GM12878 (cell line): ENCODE results near the gene CNTN6. TPM values are rescaled to one million over a fixed set of nuclear protein-coding genes. Genes with fewer than 3 reads are reported as not detected.

Experiments used
- ATAC-seq: fragments of 200-7000 bp; cut with Tn5 transposase; 3 replicates; pipeline ENCODE4 v1.9.1; 2020; ENCODE audit warnings: mild to moderate bottlenecking, moderate library complexity
- BruUV-seq: library from RNA; stranded (reverse); fragments of 400-500 nt; replicated peaks from 2 replicates; lab custom pipeline; 2021; lab: Mats Ljungman, UMichigan
- CTCF ChIA-PET: fragments of 300-600 bp; sonication (Branson Sonifier 250); formaldehyde crosslinking; extraction: SDS; loops from one replicate; lab custom pipeline; 2021; ENCODE audit warnings: inconsistent platforms; lab: Yijun Ruan, JAX
- POLR2A ChIA-PET: fragments of 350-600 bp; formaldehyde crosslinking; extraction: SDS; loops from one replicate; lab custom pipeline; 2021; ENCODE audit warnings: inconsistent platforms; lab: Charles Lee
- RAD21 ChIA-PET: fragments of 300-600 bp; sonication (Branson Sonifier 250); formaldehyde crosslinking; loops from one replicate; lab custom pipeline; 2023; ENCODE audit warnings: antibody characterized with exemption; ENCODE audit not compliant: unreplicated experiment; lab: Charles Lee
- SMC1A ChIA-PET: fragments of 300-600 bp; sonication (Branson Sonifier 250); formaldehyde crosslinking; loops from one replicate; lab custom pipeline; 2023; ENCODE audit not compliant: unreplicated experiment, uncharacterized antibody; lab: Charles Lee
- DNase-seq: peaks from one replicate; pipeline ENCODE4 v3.0.0-alpha.2; 2011; ENCODE audit warnings: low read depth, low spot score
- FAIRE-seq: peaks from 3 replicates; lab custom pipeline; 2011; peaks lifted over from hg19 to GRCh38; lab: Jason Lieb, UNC
- H2AFZ ChIP-seq: 2 replicates; pipeline ENCODE4 v1.6.0; 2011; ENCODE audit warnings: low read depth, low read length, control low read depth; ENCODE audit not compliant: control insufficient read depth
- H3K27ac ChIP-seq: 2 replicates; pipeline ENCODE4 v1.5.1; 2011; ENCODE audit warnings: control low read depth; ENCODE audit not compliant: control insufficient read depth, insufficient read depth
- H3K27me3 ChIP-seq, 2 experiments: replicated peaks in 1 of 2; 2 replicates each; pipeline versions ENCODE4 v1.6.0 to v1.6.1; 2011; ENCODE audit warnings: low read length in 1 of 2; ENCODE audit not compliant: control insufficient read depth in 2 of 2, insufficient read depth in 2 of 2
- H3K36me3 ChIP-seq, 2 experiments: 2 replicates each; pipeline ENCODE4 v1.5.1; 2011; ENCODE audit warnings: low read length in 1 of 2; ENCODE audit not compliant: control insufficient read depth in 2 of 2, insufficient read depth in 2 of 2
- H3K4me1 ChIP-seq: 2 replicates; pipeline ENCODE4 v1.6.1; 2011; ENCODE audit warnings: mild to moderate bottlenecking, low read length, moderate library complexity, mixed read lengths; ENCODE audit not compliant: control insufficient read depth, insufficient read depth
- H3K4me2 ChIP-seq: 2 replicates; pipeline ENCODE4 v1.6.0; 2011; ENCODE audit warnings: control low read depth; ENCODE audit not compliant: control insufficient read depth, insufficient read depth
- H3K4me3 ChIP-seq: fragments of 200-600 bp; sonication (generic); 2 replicates; pipeline ENCODE4 v1.5.1; 2016
- H3K79me2 ChIP-seq: 2 replicates; pipeline ENCODE4 v1.6.0; 2011; ENCODE audit warnings: low read length; ENCODE audit not compliant: control insufficient read depth, insufficient read depth
- H3K9ac ChIP-seq: 2 replicates; pipeline ENCODE4 v1.8.0; 2011; ENCODE audit warnings: low read length, control low read depth, mixed read lengths; ENCODE audit not compliant: control insufficient read depth, insufficient read depth
- H3K9me3 ChIP-seq: replicated peaks from 3 replicates; pipeline ENCODE4 v1.5.1; 2011; ENCODE audit warnings: mild to moderate bottlenecking, low read length; ENCODE audit not compliant: control insufficient read depth, insufficient read depth
- H4K20me1 ChIP-seq: 2 replicates; pipeline ENCODE4 v1.6.0; 2011; ENCODE audit not compliant: control insufficient read depth, insufficient read depth
- BACH1 ChIP-seq: fragments of 450-650 bp; IDR thresholded peaks from 2 replicates; pipeline ENCODE4 v1.6.1; 2017; ENCODE audit warnings: mild to moderate bottlenecking, borderline replicate concordance
- CREM ChIP-seq: IDR thresholded peaks from 2 replicates; pipeline ENCODE4 v1.6.1; 2014; ENCODE audit warnings: antibody characterized with exemption, low read depth
- HDGF ChIP-seq: fragments of 450-650 bp; IDR thresholded peaks from 2 replicates; pipeline ENCODE4 v1.6.1; 2016; ENCODE audit warnings: antibody characterized with exemption
- MEF2A ChIP-seq: IDR thresholded peaks from 2 replicates; pipeline ENCODE4 v1.6.1; 2011; ENCODE audit warnings: low read depth, mild to moderate bottlenecking, low read length, moderate library complexity; ENCODE audit not compliant: insufficient read depth
- NR2F1 ChIP-seq: fragments of 450-650 bp; conservative IDR thresholded peaks from 2 replicates; pipeline ENCODE4 v1.6.1; 2017; ENCODE audit warnings: mild to moderate bottlenecking
- PML ChIP-seq: IDR thresholded peaks from 2 replicates; pipeline ENCODE4 v1.6.1; 2012; ENCODE audit warnings: low read length, inconsistent platforms
- POU2F2 ChIP-seq: IDR thresholded peaks from 3 replicates; pipeline ENCODE4 v1.6.1; 2011; ENCODE audit warnings: low read depth, mild to moderate bottlenecking, low read length, borderline replicate concordance
- SIX5 ChIP-seq: IDR thresholded peaks from 2 replicates; pipeline ENCODE4 v1.6.1; 2011; ENCODE audit warnings: mild to moderate bottlenecking, low read depth, low read length, moderate library complexity; ENCODE audit not compliant: severe bottlenecking
- SMC3 ChIP-seq: IDR thresholded peaks from 2 replicates; pipeline ENCODE4 v1.6.1; 2011; ENCODE audit warnings: low read length, improper control_type of control experiment, borderline replicate concordance
- SUZ12 ChIP-seq: fragments of 200-600 bp; sonication (generic); IDR thresholded peaks from one replicate; pipeline ENCODE4 v1.6.1; 2018; ENCODE audit warnings: antibody characterized with exemption, mild to moderate bottlenecking; ENCODE audit not compliant: unreplicated experiment
- TAF1 ChIP-seq: IDR thresholded peaks from 2 replicates; pipeline ENCODE4 v1.6.1; 2011; ENCODE audit warnings: mild to moderate bottlenecking, low read depth, low read length, borderline replicate concordance
- TCF12 ChIP-seq: IDR thresholded peaks from 2 replicates; pipeline ENCODE4 v1.6.1; 2011; ENCODE audit warnings: low read depth, mild to moderate bottlenecking, low read length
- TCF7 ChIP-seq: IDR thresholded peaks from 2 replicates; pipeline ENCODE4 v1.6.1; 2014; ENCODE audit warnings: antibody characterized with exemption, borderline replicate concordance
- WRNIP1 ChIP-seq: IDR thresholded peaks from 2 replicates; pipeline ENCODE4 v1.6.1; 2011; ENCODE audit warnings: low read depth, low read length, improper control_type of control experiment, borderline replicate concordance
- ZNF384 ChIP-seq: IDR thresholded peaks from 2 replicates; pipeline ENCODE4 v1.6.1; 2012; ENCODE audit warnings: low read depth, mild to moderate bottlenecking, low read length, improper control_type of control experiment, borderline replicate concordance
- WGBS: methylation state at CpG from one replicate; pipeline ENCODE4 v1.1.6; 2016; ENCODE audit warnings: low lambda C conversion rate; ENCODE audit not compliant: insufficient replicate concordance, insufficient coverage; ENCODE audit errors: missing lambda C conversion rate; 5-methylcytosine and 5-hydroxymethylcytosine counted together
- in situ Hi-C: fragments of 300-500 bp; cut with MboI; formaldehyde crosslinking; loops from 9 replicates; pipeline ENCODE4 v1.14.3; 2018; ENCODE audit warnings: mixed read lengths
- intact Hi-C: fragments of 100-400 bp; cut with micrococcal nuclease; formaldehyde crosslinking; loops from one replicate; pipeline ENCODE4 v1.14.2; 2022; ENCODE audit not compliant: unreplicated experiment
- polyA plus RNA-seq, 11 experiments: library from polyadenylated mRNA; depleted of rRNA in 4 of 11; unstranded in 6 of 11; stranded (reverse) in 5 of 11; fragments of >200 nt; fragmentation: Nextera tagmentation in 4 of 11; fragmentation: Illumina TruSeq in 1 of 11; extraction: Ambion mirVana in 4 of 11; extraction: Trizol in 1 of 11; gene quantifications; 1 replicate in 1 of 11; 2 replicates in 10 of 11; pipeline versions ENCODE4 v1.2.1 to v1.2.3, GENCODE V29; 2011 to 2016; ENCODE audit warnings: inconsistent platforms in 2 of 11, missing spikeins in 2 of 11, low read depth in 1 of 11
- total RNA-seq, 4 experiments: library from RNA; depleted of rRNA in 3 of 4; stranded (reverse); fragments of >200 nt in 3 of 4; fragmentation: Illumina TruSeq in 1 of 4; extraction: Trizol in 1 of 4; gene quantifications; 2 replicates each; pipeline versions ENCODE4 v1.2.1 to v1.2.3, GENCODE V29; 2013 to 2021
- TF ChIP-seq, protein P1 (sequence below): fragments of 450-650 bp; IDR thresholded peaks from 2 replicates; pipeline ENCODE4 v1.6.1; 2017; ENCODE audit warnings: mild to moderate bottlenecking, moderate library complexity
- TF ChIP-seq, protein P2 (sequence below): fragments of 450-650 bp; IDR thresholded peaks from 2 replicates; pipeline ENCODE4 v1.6.1; 2017; ENCODE audit warnings: antibody characterized with exemption, mild to moderate bottlenecking, moderate library complexity
- TF ChIP-seq, protein P3 (sequence below): fragments of 450-650 bp; IDR thresholded peaks from 2 replicates; pipeline ENCODE4 v1.6.1; 2017; ENCODE audit warnings: mild to moderate bottlenecking

The CNTN6 gene
- total and polyA plus RNA-seq, 10 of the 15 experiments (the other 5 are each of a cell fraction or from before 2014, with no cell fraction given): not detected

DNA sequence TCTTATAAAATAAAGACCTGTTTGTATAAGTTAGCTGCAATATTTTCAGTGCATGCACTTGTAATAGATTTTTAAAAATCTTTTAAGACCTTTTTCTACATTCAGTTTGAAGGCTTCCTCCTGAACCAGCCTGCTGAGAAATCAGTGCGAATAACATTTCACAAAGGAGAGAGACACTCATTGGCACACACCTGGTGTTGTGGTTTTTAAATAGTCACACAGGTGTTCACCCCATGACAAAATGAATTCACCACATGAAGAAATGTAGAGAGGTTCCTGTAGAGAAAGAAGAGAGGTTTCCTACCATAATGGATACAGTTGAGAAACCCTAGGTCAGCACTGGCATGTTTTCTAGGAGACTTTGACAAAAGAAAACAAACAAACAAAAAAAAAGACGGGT, 237.3 kb downstream of the CNTN6 start:
- ATAC-seq: no peak
- no peaks in the 10 kb centered on the region for H4K20me1 ChIP-seq
- RAD21 ChIA-PET: no interaction called here
- POLR2A ChIA-PET: no interaction called here
- in situ Hi-C loops (no loop called here), intact Hi-C loops (no loop called here)
- FAIRE-seq: no peak
- CTCF ChIA-PET: no interaction called here
- SMC1A ChIA-PET: no interaction called here
- no peak overlapping the region for H3K4me2 ChIP-seq
- H3K36me3 ChIP-seq: no peaks in the 10 kb centered on the region
- no peak overlapping the region for H2AFZ ChIP-seq
- no peaks in the 10 kb centered on the region for H3K27me3 ChIP-seq
- no peaks in the 10 kb centered on the region for H3K4me1 ChIP-seq
- H3K4me3 ChIP-seq: no peak overlapping the region
- H3K27ac ChIP-seq: no peak overlapping the region
- no peaks in the 10 kb centered on the region for H3K79me2 ChIP-seq
- H3K9ac ChIP-seq: no peak overlapping the region
- WGBS: 21% methylated on average over 2 of the region's 2 CpGs
- no peak for DNase-seq
- no peaks in the 10 kb centered on the region for H3K9me3 ChIP-seq
- BruUV-seq: no TSS peak
- TF ChIP-seq TCF12 (no peak), CREM (no peak), SIX5 (no peak), PML (no peak), HDGF (no peak), TAF1 (no peak), SUZ12 (no peak), WRNIP1 (no peak), TCF7 (no peak), BACH1 (no peak), SMC3 (no peak), NR2F1 (no peak), ZNF384 (no peak), POU2F2 (no peak), MEF2A (no peak)
- TF ChIP-seq, protein P1, sequence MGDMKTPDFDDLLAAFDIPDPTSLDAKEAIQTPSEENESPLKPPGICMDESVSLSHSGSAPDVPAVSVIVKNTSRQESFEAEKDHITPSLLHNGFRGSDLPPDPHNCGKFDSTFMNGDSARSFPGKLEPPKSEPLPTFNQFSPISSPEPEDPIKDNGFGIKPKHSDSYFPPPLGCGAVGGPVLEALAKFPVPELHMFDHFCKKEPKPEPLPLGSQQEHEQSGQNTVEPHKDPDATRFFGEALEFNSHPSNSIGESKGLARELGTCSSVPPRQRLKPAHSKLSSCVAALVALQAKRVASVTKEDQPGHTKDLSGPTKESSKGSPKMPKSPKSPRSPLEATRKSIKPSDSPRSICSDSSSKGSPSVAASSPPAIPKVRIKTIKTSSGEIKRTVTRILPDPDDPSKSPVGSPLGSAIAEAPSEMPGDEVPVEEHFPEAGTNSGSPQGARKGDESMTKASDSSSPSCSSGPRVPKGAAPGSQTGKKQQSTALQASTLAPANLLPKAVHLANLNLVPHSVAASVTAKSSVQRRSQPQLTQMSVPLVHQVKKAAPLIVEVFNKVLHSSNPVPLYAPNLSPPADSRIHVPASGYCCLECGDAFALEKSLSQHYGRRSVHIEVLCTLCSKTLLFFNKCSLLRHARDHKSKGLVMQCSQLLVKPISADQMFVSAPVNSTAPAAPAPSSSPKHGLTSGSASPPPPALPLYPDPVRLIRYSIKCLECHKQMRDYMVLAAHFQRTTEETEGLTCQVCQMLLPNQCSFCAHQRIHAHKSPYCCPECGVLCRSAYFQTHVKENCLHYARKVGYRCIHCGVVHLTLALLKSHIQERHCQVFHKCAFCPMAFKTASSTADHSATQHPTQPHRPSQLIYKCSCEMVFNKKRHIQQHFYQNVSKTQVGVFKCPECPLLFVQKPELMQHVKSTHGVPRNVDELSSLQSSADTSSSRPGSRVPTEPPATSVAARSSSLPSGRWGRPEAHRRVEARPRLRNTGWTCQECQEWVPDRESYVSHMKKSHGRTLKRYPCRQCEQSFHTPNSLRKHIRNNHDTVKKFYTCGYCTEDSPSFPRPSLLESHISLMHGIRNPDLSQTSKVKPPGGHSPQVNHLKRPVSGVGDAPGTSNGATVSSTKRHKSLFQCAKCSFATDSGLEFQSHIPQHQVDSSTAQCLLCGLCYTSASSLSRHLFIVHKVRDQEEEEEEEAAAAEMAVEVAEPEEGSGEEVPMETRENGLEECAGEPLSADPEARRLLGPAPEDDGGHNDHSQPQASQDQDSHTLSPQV: no peak
- TF ChIP-seq, protein P2, sequence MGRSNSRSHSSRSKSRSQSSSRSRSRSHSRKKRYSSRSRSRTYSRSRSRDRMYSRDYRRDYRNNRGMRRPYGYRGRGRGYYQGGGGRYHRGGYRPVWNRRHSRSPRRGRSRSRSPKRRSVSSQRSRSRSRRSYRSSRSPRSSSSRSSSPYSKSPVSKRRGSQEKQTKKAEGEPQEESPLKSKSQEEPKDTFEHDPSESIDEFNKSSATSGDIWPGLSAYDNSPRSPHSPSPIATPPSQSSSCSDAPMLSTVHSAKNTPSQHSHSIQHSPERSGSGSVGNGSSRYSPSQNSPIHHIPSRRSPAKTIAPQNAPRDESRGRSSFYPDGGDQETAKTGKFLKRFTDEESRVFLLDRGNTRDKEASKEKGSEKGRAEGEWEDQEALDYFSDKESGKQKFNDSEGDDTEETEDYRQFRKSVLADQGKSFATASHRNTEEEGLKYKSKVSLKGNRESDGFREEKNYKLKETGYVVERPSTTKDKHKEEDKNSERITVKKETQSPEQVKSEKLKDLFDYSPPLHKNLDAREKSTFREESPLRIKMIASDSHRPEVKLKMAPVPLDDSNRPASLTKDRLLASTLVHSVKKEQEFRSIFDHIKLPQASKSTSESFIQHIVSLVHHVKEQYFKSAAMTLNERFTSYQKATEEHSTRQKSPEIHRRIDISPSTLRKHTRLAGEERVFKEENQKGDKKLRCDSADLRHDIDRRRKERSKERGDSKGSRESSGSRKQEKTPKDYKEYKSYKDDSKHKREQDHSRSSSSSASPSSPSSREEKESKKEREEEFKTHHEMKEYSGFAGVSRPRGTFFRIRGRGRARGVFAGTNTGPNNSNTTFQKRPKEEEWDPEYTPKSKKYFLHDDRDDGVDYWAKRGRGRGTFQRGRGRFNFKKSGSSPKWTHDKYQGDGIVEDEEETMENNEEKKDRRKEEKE: no peak
- TF ChIP-seq, protein P3, sequence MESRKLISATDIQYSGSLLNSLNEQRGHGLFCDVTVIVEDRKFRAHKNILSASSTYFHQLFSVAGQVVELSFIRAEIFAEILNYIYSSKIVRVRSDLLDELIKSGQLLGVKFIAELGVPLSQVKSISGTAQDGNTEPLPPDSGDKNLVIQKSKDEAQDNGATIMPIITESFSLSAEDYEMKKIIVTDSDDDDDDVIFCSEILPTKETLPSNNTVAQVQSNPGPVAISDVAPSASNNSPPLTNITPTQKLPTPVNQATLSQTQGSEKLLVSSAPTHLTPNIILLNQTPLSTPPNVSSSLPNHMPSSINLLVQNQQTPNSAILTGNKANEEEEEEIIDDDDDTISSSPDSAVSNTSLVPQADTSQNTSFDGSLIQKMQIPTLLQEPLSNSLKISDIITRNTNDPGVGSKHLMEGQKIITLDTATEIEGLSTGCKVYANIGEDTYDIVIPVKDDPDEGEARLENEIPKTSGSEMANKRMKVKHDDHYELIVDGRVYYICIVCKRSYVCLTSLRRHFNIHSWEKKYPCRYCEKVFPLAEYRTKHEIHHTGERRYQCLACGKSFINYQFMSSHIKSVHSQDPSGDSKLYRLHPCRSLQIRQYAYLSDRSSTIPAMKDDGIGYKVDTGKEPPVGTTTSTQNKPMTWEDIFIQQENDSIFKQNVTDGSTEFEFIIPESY: no peak
